OCI-LY7 (cell line): ENCODE data around the gene IPPK. TPM values are rescaled to one million over a fixed set of nuclear protein-coding genes. Genes with fewer than 3 reads are reported as not detected.

Source experiments
- BruUV-seq: library from RNA; stranded (reverse); fragments of 400-500 nt; replicated peaks from 2 replicates; lab custom pipeline; 2021; lab: Mats Ljungman, UMichigan
- CTCF ChIA-PET: fragments of 300-600 bp; sonication (Branson Sonifier 250); formaldehyde crosslinking; loops from one replicate; lab custom pipeline; 2022; ENCODE audit warnings: antibody characterized with exemption; ENCODE audit not compliant: unreplicated experiment; lab: Charles Lee
- POLR2A ChIA-PET: fragments of 300-600 bp; sonication (Branson Sonifier 250); formaldehyde crosslinking; loops from one replicate; lab custom pipeline; 2022; ENCODE audit warnings: antibody characterized with exemption; lab: Charles Lee
- DNase-seq: peaks from one replicate; pipeline ENCODE4 v3.0.0-alpha.2; 2015; ENCODE audit warnings: low spot score
- H2AFZ ChIP-seq: fragments of 200-600 bp; sonication (generic), shearing (Covaris generic); 2 replicates; pipeline ENCODE4 v1.6.1; 2014; ENCODE audit warnings: mild to moderate bottlenecking, antibody characterized with exemption, low read length, moderate library complexity
- H3K27ac ChIP-seq: fragments of 200-600 bp; sonication (generic); 2 replicates; pipeline ENCODE4 v1.5.1; 2014; ENCODE audit warnings: mixed run types, low read depth, mild to moderate bottlenecking, moderate library complexity, low read length, inconsistent platforms; ENCODE audit not compliant: poor library complexity, severe bottlenecking
- H3K36me3 ChIP-seq: fragments of 200-600 bp; sonication (generic); 2 replicates; pipeline ENCODE4 v1.6.1; 2014; ENCODE audit warnings: mild to moderate bottlenecking, antibody characterized with exemption, low read length, moderate library complexity, mixed read lengths; ENCODE audit not compliant: insufficient read depth
- H3K4me1 ChIP-seq: fragments of 200-600 bp; sonication (generic); 2 replicates; pipeline ENCODE4 v1.5.1; 2014; ENCODE audit warnings: mild to moderate bottlenecking, low read length; ENCODE audit not compliant: insufficient read depth, poor library complexity, severe bottlenecking
- H3K4me2 ChIP-seq: fragments of 200-600 bp; sonication (generic); 2 replicates; pipeline ENCODE4 v1.6.1; 2014; ENCODE audit warnings: mild to moderate bottlenecking, low read length
- H3K4me3 ChIP-seq: fragments of 200-600 bp; sonication (generic); 2 replicates; pipeline ENCODE4 v1.5.1; 2014; ENCODE audit warnings: mild to moderate bottlenecking, low read depth, low read length; ENCODE audit not compliant: poor library complexity, severe bottlenecking
- H3K79me2 ChIP-seq: fragments of 200-600 bp; sonication (generic); 2 replicates; pipeline ENCODE4 v1.6.1; 2016; ENCODE audit warnings: low read depth, mild to moderate bottlenecking, low read length, moderate library complexity, mixed read lengths; ENCODE audit not compliant: insufficient read depth
- H3K9me2 ChIP-seq: fragments of 200-600 bp; sonication (generic); 2 replicates; pipeline ENCODE4 v1.6.1; 2016; ENCODE audit warnings: mild to moderate bottlenecking, low read length, mixed read lengths; ENCODE audit not compliant: insufficient read depth
- H3K9me3 ChIP-seq: fragments of 200-600 bp; sonication (generic); 2 replicates; pipeline ENCODE4 v1.6.1; 2014; ENCODE audit warnings: mild to moderate bottlenecking, mixed run types, low read length, mixed read lengths
- H4K20me1 ChIP-seq: fragments of 200-600 bp; sonication (generic); 2 replicates; pipeline ENCODE4 v1.6.1; 2014; ENCODE audit warnings: mild to moderate bottlenecking, antibody characterized with exemption, low read length, moderate library complexity, mixed read lengths; ENCODE audit not compliant: insufficient read depth
- EZH2phosphoT487 ChIP-seq: fragments of 200-600 bp; sonication (generic); IDR thresholded peaks from 2 replicates; pipeline ENCODE4 v1.6.1; 2018; ENCODE audit warnings: low read depth, borderline replicate concordance, mild to moderate bottlenecking, mixed run types, antibody characterized with exemption, low read length, moderate library complexity, mixed read lengths
- intact Hi-C: fragments of 100-400 bp; cut with micrococcal nuclease; formaldehyde crosslinking; loops from one replicate; pipeline ENCODE4 v1.10.0; 2022; ENCODE audit not compliant: unreplicated experiment
- total RNA-seq, 2 experiments: library from RNA; depleted of rRNA in 1 of 2; stranded (reverse); fragments of >200 nt in 1 of 2; shearing (Covaris generic) in 1 of 2; gene quantifications; 2 replicates each; pipeline ENCODE4 v1.2.3, GENCODE V29; 2014 to 2022
- TF ChIP-seq, protein P1 (sequence below): fragments of 200-600 bp; sonication (generic); conservative IDR thresholded peaks from 2 replicates; pipeline ENCODE4 v1.5.1; 2014; ENCODE audit warnings: mild to moderate bottlenecking, antibody characterized with exemption, low read length, moderate library complexity, mixed read lengths

The IPPK gene
- total RNA-seq, 2 experiments from 2014 or later = 10.3 to 12.7 TPM

DNA sequence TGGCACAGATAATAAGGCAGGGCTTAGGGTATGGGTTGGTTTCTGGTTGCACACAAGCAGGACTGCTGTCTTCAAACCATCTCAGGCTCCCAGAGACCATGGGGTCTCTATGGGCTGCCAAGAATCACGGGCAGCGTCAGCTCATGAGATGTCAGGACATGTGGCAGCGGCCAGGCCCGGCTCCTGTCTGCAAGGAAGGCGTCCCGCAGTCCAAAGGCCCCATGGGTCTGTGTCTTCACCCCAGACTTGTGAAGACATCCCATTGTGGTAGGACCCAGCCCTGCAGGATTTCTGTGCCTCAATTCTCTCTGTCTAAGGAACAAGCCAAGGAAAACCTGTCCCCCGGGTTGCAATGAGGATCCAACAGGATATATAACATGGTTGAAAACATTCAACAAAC lies 32.6 kb downstream of the IPPK start:
- no peaks in the 10 kb centered on the region for H4K20me1 ChIP-seq
- H3K36me3 ChIP-seq = peaks cover 65% of the 10 kb centered on the region
- H3K4me1 ChIP-seq = no peaks in the 10 kb centered on the region
- H3K4me2 ChIP-seq = no peak overlapping the region
- H3K9me2 ChIP-seq = no peaks in the 10 kb centered on the region
- no peak overlapping the region for H3K4me3 ChIP-seq
- POLR2A ChIA-PET = no interaction called here
- no peak overlapping the region for H2AFZ ChIP-seq
- intact Hi-C loops = no loop called here
- no peaks in the 10 kb centered on the region for H3K9me3 ChIP-seq
- no TSS peak for BruUV-seq
- no peak overlapping the region for H3K27ac ChIP-seq
- H3K79me2 ChIP-seq = no peaks in the 10 kb centered on the region
- TF ChIP-seq, protein P1, sequence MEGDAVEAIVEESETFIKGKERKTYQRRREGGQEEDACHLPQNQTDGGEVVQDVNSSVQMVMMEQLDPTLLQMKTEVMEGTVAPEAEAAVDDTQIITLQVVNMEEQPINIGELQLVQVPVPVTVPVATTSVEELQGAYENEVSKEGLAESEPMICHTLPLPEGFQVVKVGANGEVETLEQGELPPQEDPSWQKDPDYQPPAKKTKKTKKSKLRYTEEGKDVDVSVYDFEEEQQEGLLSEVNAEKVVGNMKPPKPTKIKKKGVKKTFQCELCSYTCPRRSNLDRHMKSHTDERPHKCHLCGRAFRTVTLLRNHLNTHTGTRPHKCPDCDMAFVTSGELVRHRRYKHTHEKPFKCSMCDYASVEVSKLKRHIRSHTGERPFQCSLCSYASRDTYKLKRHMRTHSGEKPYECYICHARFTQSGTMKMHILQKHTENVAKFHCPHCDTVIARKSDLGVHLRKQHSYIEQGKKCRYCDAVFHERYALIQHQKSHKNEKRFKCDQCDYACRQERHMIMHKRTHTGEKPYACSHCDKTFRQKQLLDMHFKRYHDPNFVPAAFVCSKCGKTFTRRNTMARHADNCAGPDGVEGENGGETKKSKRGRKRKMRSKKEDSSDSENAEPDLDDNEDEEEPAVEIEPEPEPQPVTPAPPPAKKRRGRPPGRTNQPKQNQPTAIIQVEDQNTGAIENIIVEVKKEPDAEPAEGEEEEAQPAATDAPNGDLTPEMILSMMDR = no peak
- TF ChIP-seq EZH2phosphoT487 = no peak
- no peak for DNase-seq
- CTCF ChIA-PET = no interaction called here

DNA sequence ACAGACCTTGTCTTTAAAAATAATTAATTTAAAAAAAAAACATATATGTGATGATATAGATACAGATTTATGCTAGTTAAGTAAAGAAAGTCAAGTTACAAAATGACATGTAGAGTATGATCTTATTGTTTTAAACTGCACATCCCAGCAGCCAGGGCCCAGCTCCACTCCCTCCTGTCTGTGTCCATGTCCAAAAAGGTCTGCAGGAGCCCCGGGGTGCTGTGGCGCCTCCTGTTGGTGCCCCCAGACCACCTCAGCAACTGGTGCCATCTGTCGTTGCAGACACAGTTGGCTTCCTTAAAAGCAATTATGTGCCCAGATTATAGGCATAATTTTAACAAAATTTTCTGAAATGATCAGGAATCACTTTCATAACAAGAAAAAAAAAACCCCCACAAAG lies 33.3 kb downstream of the IPPK start:
- Histone ChIP-seq H3K79me2 (no peaks in the 10 kb centered on the region), H3K9me3 (no peaks in the 10 kb centered on the region), H2AFZ (no peak overlapping the region), H4K20me1 (no peaks in the 10 kb centered on the region), H3K36me3 (peaks cover 70% of the 10 kb centered on the region), H3K27ac (no peak overlapping the region), H3K4me1 (no peaks in the 10 kb centered on the region), H3K9me2 (no peaks in the 10 kb centered on the region), H3K4me2 (no peak overlapping the region), H3K4me3 (no peak overlapping the region)
- no TSS peak for BruUV-seq
- TF ChIP-seq EZH2phosphoT487 = no peak
- TF ChIP-seq, protein P1 = peak; percentile 44
- intact Hi-C loops = no loop called here
- POLR2A ChIA-PET = no interaction called here
- CTCF ChIA-PET = no interaction called here
- DNase-seq = no peak

DNA sequence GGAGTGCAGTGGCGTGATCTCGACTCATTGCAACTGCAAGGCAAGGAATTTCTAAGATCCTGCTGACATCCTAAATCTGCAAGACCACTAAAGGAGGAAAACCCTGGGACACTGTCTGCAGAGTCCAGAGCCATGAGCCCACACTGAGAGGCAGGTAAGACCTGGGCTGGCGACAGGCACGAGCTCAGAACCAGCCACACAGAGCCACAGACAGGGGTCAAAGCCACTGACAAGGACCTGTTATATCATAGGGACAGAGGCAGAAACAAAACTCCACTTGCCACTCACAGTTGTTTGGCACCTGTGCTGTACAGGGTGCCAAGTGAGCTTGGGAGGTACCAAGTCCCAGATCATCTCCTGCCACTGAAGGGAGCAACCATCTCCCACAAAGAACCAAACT lies 34.2 kb downstream of the IPPK start:
- DNase-seq = no peak
- BruUV-seq = no TSS peak
- Histone ChIP-seq H3K4me1 (no peaks in the 10 kb centered on the region), H3K4me3 (no peak overlapping the region), H3K27ac (no peak overlapping the region), H3K9me3 (no peaks in the 10 kb centered on the region), H3K79me2 (no peaks in the 10 kb centered on the region), H3K4me2 (no peak overlapping the region), H3K36me3 (peaks cover 73% of the 10 kb centered on the region), H3K9me2 (no peaks in the 10 kb centered on the region), H4K20me1 (no peaks in the 10 kb centered on the region), H2AFZ (no peak overlapping the region)
- intact Hi-C loops = loop anchor here (2.0 kb wide), 2 partner anchors 309 to 495 kb away; no protein-coding TSS in a partner anchor
- ChIA-PET CTCF (no interaction called here), POLR2A (no interaction called here)
- TF ChIP-seq EZH2phosphoT487 = no peak
- TF ChIP-seq, protein P1 = no peak
